GM23338 (cell line): Measurements from ENCODE around the gene NR4A1. TPM values are rescaled to one million over a fixed set of nuclear protein-coding genes. Genes with fewer than 3 reads are reported as not detected.

ENCODE experiments used
- ATAC-seq: fragments of 200-7000 bp; cut with Tn5 transposase; 3 replicates; pipeline ENCODE4 v1.9.1; 2020
- DNase-seq: peaks from one replicate; pipeline ENCODE4 v3.0.0-alpha.2; 2015; ENCODE audit warnings: low spot score
- H2AFZ ChIP-seq: fragments of 200-600 bp; sonication (generic); 2 replicates; pipeline ENCODE4 v1.8.0; 2016; ENCODE audit warnings: antibody characterized with exemption, mild to moderate bottlenecking, moderate library complexity
- H3F3A ChIP-seq: fragments of 200-600 bp; sonication (generic); replicated peaks from 2 replicates; pipeline ENCODE4 v1.8.0; 2017; ENCODE audit warnings: antibody characterized with exemption, mixed run types, low read depth
- H3K27ac ChIP-seq: fragments of 200-600 bp; sonication (generic); 2 replicates; pipeline ENCODE4 v1.6.1; 2016; ENCODE audit warnings: low read depth
- H3K27me3 ChIP-seq: fragments of 200-600 bp; sonication (generic); 2 replicates; pipeline ENCODE4 v1.8.0; 2016; ENCODE audit warnings: mild to moderate bottlenecking, mixed run types, moderate library complexity; ENCODE audit not compliant: insufficient read depth
- H3K36me3 ChIP-seq: fragments of 200-600 bp; sonication (generic); 2 replicates; pipeline ENCODE4 v1.8.0; 2016; ENCODE audit warnings: mild to moderate bottlenecking; ENCODE audit not compliant: insufficient read depth
- H3K4me1 ChIP-seq: fragments of 200-600 bp; sonication (generic); 2 replicates; pipeline ENCODE4 v1.8.0; 2016; ENCODE audit warnings: mild to moderate bottlenecking, moderate library complexity; ENCODE audit not compliant: insufficient read depth
- H3K4me2 ChIP-seq: fragments of 200-600 bp; sonication (generic); 2 replicates; pipeline ENCODE4 v1.7.1; 2017; ENCODE audit warnings: mixed run types
- H3K4me3 ChIP-seq: fragments of 200-600 bp; sonication (generic); 2 replicates; pipeline ENCODE4 v1.6.1; 2016; ENCODE audit warnings: mixed run types
- H3K79me2 ChIP-seq: fragments of 200-600 bp; sonication (generic); replicated peaks from 2 replicates; pipeline ENCODE4 v1.8.0; 2017; ENCODE audit warnings: mild to moderate bottlenecking; ENCODE audit not compliant: insufficient read depth
- H3K9me2 ChIP-seq: fragments of 200-600 bp; sonication (generic); 2 replicates; pipeline ENCODE4 v1.8.0; 2017; ENCODE audit not compliant: insufficient read depth
- H4K20me1 ChIP-seq: fragments of 200-600 bp; sonication (generic); replicated peaks from 2 replicates; pipeline ENCODE4 v1.8.0; 2017; ENCODE audit warnings: mild to moderate bottlenecking; ENCODE audit not compliant: insufficient read depth
- H3K27ac Mint-ChIP-seq: 2 replicates; pipeline ENCODE4 v1.8.0; 2020; ENCODE audit warnings: inconsistent platforms, mild to moderate bottlenecking, moderate library complexity, mixed read lengths
- H3K27me3 Mint-ChIP-seq: 3 replicates; pipeline ENCODE4 v1.8.0; 2022; ENCODE audit warnings: low read depth, mild to moderate bottlenecking, moderate library complexity, mixed read lengths, inconsistent platforms; ENCODE audit not compliant: insufficient read depth, poor library complexity
- H3K36me3 Mint-ChIP-seq: 3 replicates; pipeline ENCODE4 v1.8.0; 2021; ENCODE audit warnings: low read depth, mild to moderate bottlenecking, inconsistent platforms, moderate library complexity, mixed read lengths
- H3K4me1 Mint-ChIP-seq: 3 replicates; pipeline ENCODE4 v1.8.0; 2020; ENCODE audit warnings: mild to moderate bottlenecking, inconsistent platforms, mixed read lengths
- H3K4me3 Mint-ChIP-seq: 3 replicates; pipeline ENCODE4 v1.8.0; 2021; ENCODE audit warnings: moderate library complexity, mild to moderate bottlenecking, inconsistent platforms, mixed read lengths
- H3K9me3 Mint-ChIP-seq: 3 replicates; pipeline ENCODE4 v1.8.0; 2020; ENCODE audit warnings: moderate library complexity, mild to moderate bottlenecking, inconsistent platforms, mixed read lengths
- CREB1 ChIP-seq: fragments of 250-450 bp; sonication (Bioruptor Pico); IDR thresholded peaks from 2 replicates; pipeline ENCODE4 v1.5.0; 2020; ENCODE audit warnings: low read depth, mild to moderate bottlenecking, moderate library complexity
- EZH2 ChIP-seq: fragments of 200-600 bp; sonication (generic); IDR thresholded peaks from one replicate; pipeline ENCODE4 v1.8.0; 2017; ENCODE audit warnings: antibody characterized with exemption, mild to moderate bottlenecking, low read depth; ENCODE audit not compliant: unreplicated experiment
- EZH2phosphoT487 ChIP-seq: fragments of 200-600 bp; sonication (generic); IDR thresholded peaks from one replicate; pipeline ENCODE4 v1.8.1; 2018; ENCODE audit warnings: antibody characterized with exemption; ENCODE audit not compliant: unreplicated experiment
- JUNB ChIP-seq: IDR thresholded peaks from one replicate; pipeline ENCODE4 v1.6.1; 2016; ENCODE audit warnings: antibody characterized with exemption; ENCODE audit not compliant: unreplicated experiment
- NANOG ChIP-seq: IDR thresholded peaks from 2 replicates; pipeline ENCODE4 v1.6.1; 2016; ENCODE audit warnings: antibody characterized with exemption, borderline replicate concordance
- POLR2AphosphoS5 ChIP-seq: IDR thresholded peaks from 2 replicates; pipeline ENCODE4 v1.6.1; 2016; ENCODE audit warnings: antibody characterized with exemption, low read depth
- STAT1 ChIP-seq: IDR thresholded peaks from one replicate; pipeline ENCODE4 v1.6.1; 2016; ENCODE audit warnings: antibody characterized with exemption; ENCODE audit not compliant: unreplicated experiment
- ZNF114 ChIP-seq: fragments of 250-450 bp; sonication (Bioruptor Pico); IDR thresholded peaks from 2 replicates; pipeline ENCODE4 v1.5.0; 2020; ENCODE audit warnings: mild to moderate bottlenecking, moderate library complexity
- ZNF331 ChIP-seq: fragments of 250-450 bp; sonication (Bioruptor Pico); IDR thresholded peaks from 2 replicates; pipeline ENCODE4 v1.5.0; 2020; ENCODE audit warnings: low read depth, mild to moderate bottlenecking, moderate library complexity
- polyA plus RNA-seq: library from polyadenylated mRNA; unstranded; fragments of >200 nt; fragmentation: Nextera tagmentation; extraction: Ambion mirVana; gene quantifications from 2 replicates; pipeline ENCODE4 v1.2.1, GENCODE V29; 2016
- total RNA-seq: library from RNA; depleted of rRNA; stranded (reverse); fragments of >200 nt; shearing (Covaris generic); gene quantifications from 2 replicates; pipeline ENCODE4 v1.2.3, GENCODE V29; 2014
- TF ChIP-seq, protein P1 (sequence below): fragments of 250-450 bp; sonication (Bioruptor Pico); IDR thresholded peaks from 2 replicates; pipeline ENCODE4 v1.5.0; 2020; ENCODE audit warnings: mild to moderate bottlenecking, moderate library complexity
- TF ChIP-seq, protein P2 (sequence below), 2 experiments: fragments of 200-600 bp in 1 of 2; sonication (generic) in 1 of 2; conservative IDR thresholded peaks; 2 replicates each; pipeline versions ENCODE4 v1.5.1 to v1.6.1; 2016 to 2017; ENCODE audit warnings: antibody characterized with exemption in 2 of 2, low read depth in 2 of 2, mild to moderate bottlenecking in 2 of 2, moderate library complexity in 1 of 2
- TF ChIP-seq, protein P3 (sequence below): IDR thresholded peaks from 2 replicates; pipeline ENCODE4 v1.6.1; 2016; ENCODE audit warnings: antibody characterized with exemption
- TF ChIP-seq, protein P4 (sequence below): IDR thresholded peaks from one replicate; pipeline ENCODE4 v1.6.1; 2018; ENCODE audit warnings: antibody characterized with exemption; ENCODE audit not compliant: unreplicated experiment

Gene NR4A1
- total and polyA plus RNA-seq, 2 experiments from 2014 or later = 7.5 to 19.1 TPM

DNA sequence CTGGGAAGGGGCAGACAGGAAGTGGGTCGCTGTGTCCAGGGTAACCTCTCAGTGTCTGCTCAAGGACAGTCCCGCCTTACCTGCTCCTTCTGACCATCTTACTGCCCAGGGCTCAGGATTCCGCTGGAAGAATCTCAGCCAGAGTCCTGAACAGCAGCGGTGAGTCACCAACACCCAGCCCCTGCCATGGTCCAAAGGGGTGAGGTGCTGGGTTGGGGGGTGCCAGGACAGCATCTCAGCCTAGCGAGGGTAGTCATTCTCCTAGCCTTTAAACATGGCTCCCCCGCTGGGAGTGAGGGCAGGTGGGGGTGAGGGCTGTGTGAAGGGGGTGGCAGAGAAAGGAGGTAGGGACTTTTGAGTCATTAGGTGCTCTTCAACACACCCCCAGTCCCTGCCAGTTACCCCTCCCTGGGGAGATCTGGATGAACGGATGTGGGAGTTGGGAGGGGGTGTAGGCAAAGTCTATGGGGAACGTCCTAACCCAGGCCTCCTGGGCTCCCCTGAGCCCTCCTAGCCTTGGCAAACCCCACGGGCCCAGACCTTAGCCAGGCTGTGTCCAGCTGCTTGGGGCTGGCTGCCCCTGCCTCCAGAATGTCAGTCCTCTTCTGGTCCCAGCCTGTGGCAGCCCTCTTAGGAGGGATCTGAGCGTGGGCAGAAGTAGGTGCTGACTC, 42.0 kb upstream of the NR4A1 start:
- DNase-seq (no peak), ATAC-seq (no peak)
- no peak overlapping the region for H3K4me2 ChIP-seq
- Mint-ChIP-seq H3K4me1 (peaks cover 47% of the 10 kb centered on the region), H3K4me3 (no peak overlapping the region), H3K9me3 (no peaks in the 10 kb centered on the region; the same call in 2 of the 3 replicates), H3K27me3 (peaks cover 78% of the 10 kb centered on the region), H3K27ac (no peak overlapping the region), H3K36me3 (peaks cover 3% of the 10 kb centered on the region; the same call in 1 of the 3 replicates)
- H3K27me3 ChIP-seq = peaks cover 67% of the 10 kb centered on the region
- H3K27ac ChIP-seq = no peak overlapping the region
- H3F3A ChIP-seq = peaks cover 19% of the 10 kb centered on the region; the same call in 1 of the 2 replicates
- H4K20me1 ChIP-seq = no peaks in the 10 kb centered on the region; the same call in 1 of the 2 replicates
- H3K4me1 ChIP-seq = peaks cover 35% of the 10 kb centered on the region
- H3K79me2 ChIP-seq = no peaks in the 10 kb centered on the region
- TF ChIP-seq EZH2 (no peak), CREB1 (CRISPR knock-in tag) (no peak), NANOG (no peak), POLR2AphosphoS5 (no peak), ZNF331 (CRISPR knock-in tag) (no peak), JUNB (no peak), ZNF114 (CRISPR knock-in tag) (no peak), STAT1 (no peak), EZH2phosphoT487 (no peak)
- TF ChIP-seq, protein P1, sequence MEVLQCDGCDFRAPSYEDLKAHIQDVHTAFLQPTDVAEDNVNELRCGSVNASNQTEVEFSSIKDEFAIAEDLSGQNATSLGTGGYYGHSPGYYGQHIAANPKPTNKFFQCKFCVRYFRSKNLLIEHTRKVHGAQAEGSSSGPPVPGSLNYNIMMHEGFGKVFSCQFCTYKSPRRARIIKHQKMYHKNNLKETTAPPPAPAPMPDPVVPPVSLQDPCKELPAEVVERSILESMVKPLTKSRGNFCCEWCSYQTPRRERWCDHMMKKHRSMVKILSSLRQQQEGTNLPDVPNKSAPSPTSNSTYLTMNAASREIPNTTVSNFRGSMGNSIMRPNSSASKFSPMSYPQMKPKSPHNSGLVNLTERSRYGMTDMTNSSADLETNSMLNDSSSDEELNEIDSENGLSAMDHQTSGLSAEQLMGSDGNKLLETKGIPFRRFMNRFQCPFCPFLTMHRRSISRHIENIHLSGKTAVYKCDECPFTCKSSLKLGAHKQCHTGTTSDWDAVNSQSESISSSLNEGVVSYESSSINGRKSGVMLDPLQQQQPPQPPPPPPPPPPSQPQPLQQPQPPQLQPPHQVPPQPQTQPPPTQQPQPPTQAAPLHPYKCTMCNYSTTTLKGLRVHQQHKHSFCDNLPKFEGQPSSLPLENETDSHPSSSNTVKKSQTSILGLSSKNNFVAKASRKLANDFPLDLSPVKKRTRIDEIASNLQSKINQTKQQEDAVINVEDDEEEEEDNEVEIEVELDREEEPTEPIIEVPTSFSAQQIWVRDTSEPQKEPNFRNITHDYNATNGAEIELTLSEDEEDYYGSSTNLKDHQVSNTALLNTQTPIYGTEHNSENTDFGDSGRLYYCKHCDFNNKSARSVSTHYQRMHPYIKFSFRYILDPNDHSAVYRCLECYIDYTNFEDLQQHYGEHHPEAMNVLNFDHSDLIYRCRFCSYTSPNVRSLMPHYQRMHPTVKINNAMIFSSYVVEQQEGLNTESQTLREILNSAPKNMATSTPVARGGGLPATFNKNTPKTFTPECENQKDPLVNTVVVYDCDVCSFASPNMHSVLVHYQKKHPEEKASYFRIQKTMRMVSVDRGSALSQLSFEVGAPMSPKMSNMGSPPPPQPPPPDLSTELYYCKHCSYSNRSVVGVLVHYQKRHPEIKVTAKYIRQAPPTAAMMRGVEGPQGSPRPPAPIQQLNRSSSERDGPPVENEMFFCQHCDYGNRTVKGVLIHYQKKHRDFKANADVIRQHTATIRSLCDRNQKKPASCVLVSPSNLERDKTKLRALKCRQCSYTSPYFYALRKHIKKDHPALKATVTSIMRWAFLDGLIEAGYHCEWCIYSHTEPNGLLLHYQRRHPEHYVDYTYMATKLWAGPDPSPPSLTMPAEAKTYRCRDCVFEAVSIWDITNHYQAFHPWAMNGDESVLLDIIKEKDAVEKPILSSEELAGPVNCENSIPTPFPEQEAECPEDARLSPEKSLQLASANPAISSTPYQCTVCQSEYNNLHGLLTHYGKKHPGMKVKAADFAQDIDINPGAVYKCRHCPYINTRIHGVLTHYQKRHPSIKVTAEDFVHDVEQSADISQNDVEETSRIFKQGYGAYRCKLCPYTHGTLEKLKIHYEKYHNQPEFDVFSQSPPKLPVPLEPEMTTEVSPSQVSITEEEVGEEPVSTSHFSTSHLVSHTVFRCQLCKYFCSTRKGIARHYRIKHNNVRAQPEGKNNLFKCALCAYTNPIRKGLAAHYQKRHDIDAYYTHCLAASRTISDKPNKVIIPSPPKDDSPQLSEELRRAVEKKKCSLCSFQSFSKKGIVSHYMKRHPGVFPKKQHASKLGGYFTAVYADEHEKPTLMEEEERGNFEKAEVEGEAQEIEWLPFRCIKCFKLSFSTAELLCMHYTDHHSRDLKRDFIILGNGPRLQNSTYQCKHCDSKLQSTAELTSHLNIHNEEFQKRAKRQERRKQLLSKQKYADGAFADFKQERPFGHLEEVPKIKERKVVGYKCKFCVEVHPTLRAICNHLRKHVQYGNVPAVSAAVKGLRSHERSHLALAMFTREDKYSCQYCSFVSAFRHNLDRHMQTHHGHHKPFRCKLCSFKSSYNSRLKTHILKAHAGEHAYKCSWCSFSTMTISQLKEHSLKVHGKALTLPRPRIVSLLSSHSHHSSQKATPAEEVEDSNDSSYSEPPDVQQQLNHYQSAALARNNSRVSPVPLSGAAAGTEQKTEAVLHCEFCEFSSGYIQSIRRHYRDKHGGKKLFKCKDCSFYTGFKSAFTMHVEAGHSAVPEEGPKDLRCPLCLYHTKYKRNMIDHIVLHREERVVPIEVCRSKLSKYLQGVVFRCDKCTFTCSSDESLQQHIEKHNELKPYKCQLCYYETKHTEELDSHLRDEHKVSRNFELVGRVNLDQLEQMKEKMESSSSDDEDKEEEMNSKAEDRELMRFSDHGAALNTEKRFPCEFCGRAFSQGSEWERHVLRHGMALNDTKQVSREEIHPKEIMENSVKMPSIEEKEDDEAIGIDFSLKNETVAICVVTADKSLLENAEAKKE (CRISPR knock-in tag) = no peak
- TF ChIP-seq, protein P2, sequence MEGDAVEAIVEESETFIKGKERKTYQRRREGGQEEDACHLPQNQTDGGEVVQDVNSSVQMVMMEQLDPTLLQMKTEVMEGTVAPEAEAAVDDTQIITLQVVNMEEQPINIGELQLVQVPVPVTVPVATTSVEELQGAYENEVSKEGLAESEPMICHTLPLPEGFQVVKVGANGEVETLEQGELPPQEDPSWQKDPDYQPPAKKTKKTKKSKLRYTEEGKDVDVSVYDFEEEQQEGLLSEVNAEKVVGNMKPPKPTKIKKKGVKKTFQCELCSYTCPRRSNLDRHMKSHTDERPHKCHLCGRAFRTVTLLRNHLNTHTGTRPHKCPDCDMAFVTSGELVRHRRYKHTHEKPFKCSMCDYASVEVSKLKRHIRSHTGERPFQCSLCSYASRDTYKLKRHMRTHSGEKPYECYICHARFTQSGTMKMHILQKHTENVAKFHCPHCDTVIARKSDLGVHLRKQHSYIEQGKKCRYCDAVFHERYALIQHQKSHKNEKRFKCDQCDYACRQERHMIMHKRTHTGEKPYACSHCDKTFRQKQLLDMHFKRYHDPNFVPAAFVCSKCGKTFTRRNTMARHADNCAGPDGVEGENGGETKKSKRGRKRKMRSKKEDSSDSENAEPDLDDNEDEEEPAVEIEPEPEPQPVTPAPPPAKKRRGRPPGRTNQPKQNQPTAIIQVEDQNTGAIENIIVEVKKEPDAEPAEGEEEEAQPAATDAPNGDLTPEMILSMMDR (conservative IDR thresholded peaks at IDR 0.05; ENCODE audit: low read depth in 2 of 2) = no peak
- TF ChIP-seq, protein P3, sequence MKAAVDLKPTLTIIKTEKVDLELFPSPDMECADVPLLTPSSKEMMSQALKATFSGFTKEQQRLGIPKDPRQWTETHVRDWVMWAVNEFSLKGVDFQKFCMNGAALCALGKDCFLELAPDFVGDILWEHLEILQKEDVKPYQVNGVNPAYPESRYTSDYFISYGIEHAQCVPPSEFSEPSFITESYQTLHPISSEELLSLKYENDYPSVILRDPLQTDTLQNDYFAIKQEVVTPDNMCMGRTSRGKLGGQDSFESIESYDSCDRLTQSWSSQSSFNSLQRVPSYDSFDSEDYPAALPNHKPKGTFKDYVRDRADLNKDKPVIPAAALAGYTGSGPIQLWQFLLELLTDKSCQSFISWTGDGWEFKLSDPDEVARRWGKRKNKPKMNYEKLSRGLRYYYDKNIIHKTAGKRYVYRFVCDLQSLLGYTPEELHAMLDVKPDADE = no peak
- TF ChIP-seq, protein P4, sequence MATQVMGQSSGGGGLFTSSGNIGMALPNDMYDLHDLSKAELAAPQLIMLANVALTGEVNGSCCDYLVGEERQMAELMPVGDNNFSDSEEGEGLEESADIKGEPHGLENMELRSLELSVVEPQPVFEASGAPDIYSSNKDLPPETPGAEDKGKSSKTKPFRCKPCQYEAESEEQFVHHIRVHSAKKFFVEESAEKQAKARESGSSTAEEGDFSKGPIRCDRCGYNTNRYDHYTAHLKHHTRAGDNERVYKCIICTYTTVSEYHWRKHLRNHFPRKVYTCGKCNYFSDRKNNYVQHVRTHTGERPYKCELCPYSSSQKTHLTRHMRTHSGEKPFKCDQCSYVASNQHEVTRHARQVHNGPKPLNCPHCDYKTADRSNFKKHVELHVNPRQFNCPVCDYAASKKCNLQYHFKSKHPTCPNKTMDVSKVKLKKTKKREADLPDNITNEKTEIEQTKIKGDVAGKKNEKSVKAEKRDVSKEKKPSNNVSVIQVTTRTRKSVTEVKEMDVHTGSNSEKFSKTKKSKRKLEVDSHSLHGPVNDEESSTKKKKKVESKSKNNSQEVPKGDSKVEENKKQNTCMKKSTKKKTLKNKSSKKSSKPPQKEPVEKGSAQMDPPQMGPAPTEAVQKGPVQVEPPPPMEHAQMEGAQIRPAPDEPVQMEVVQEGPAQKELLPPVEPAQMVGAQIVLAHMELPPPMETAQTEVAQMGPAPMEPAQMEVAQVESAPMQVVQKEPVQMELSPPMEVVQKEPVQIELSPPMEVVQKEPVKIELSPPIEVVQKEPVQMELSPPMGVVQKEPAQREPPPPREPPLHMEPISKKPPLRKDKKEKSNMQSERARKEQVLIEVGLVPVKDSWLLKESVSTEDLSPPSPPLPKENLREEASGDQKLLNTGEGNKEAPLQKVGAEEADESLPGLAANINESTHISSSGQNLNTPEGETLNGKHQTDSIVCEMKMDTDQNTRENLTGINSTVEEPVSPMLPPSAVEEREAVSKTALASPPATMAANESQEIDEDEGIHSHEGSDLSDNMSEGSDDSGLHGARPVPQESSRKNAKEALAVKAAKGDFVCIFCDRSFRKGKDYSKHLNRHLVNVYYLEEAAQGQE = no peak
- no peak overlapping the region for H2AFZ ChIP-seq
- no peaks in the 10 kb centered on the region for H3K36me3 ChIP-seq
- H3K9me2 ChIP-seq = no peaks in the 10 kb centered on the region
- no peak overlapping the region for H3K4me3 ChIP-seq
